ENCODE results near the gene ICAM4.

Gene ICAM4

GRCh38 chr19:10256970-10257615 lies 29.7 kb upstream of the ICAM4 start:
- no peak for TF ChIP-seq CTCF (IDR thresholded peaks at IDR 0.05; ENCODE audit: control extremely low read depth, extremely low read depth, low read depth, missing control alignments)
- POLR2A ChIA-PET = no interaction called here
- CTCF ChIA-PET = interaction anchor here (1.0 to 16.8 kb wide), 5 partner anchors 13 to 167 kb away, joined by 3 to 484 read pairs (median 127); partner anchors contain the start of genes ICAM1 and TYK2
- DNase-seq (ENCODE audit: extremely low spot score) = no peak

GRCh38 chr19:10258080-10258710 lies 28.6 kb upstream of the ICAM4 start:
- ChIA-PET CTCF (interaction anchor here (0.6 to 16.8 kb wide), 43 partner anchors 9 to 326 kb away, joined by 3 to 484 read pairs (median 6); partner anchors contain the start of genes ANGPTL6, CDC37, ICAM1 and ICAM4), POLR2A (interaction anchor here (0.6 to 2.1 kb wide), 8 partner anchors 11 to 148 kb away, joined by 3 to 11 read pairs (median 5); partner anchors contain the start of genes ICAM1 and ICAM5)
- no peak for TF ChIP-seq CTCF (IDR thresholded peaks at IDR 0.05; ENCODE audit: control extremely low read depth, extremely low read depth, low read depth, missing control alignments)
- DNase-seq (ENCODE audit: extremely low spot score) = no peak

- CTCF ChIA-PET = interaction anchor here (0.6 to 16.8 kb wide), 53 partner anchors 8 to 327 kb away, joined by 3 to 484 read pairs (median 5); partner anchors contain the start of genes ANGPTL6, CDC37, ICAM1 and ICAM4
- POLR2A ChIA-PET = interaction anchor here (0.6 to 2.1 kb wide), 10 partner anchors 10 to 146 kb away, joined by 3 to 15 read pairs (median 5); partner anchors contain the start of genes ICAM1 and ICAM5
- DNase-seq (ENCODE audit: extremely low spot score) = peak; percentile 81
- peak; percentile 75 for TF ChIP-seq CTCF (IDR thresholded peaks at IDR 0.05; ENCODE audit: control extremely low read depth, extremely low read depth, low read depth, missing control alignments)
Observed at GRCh38 chr19:10259162-10259905, 27.4 kb upstream of the ICAM4 start.

GRCh38 chr19:10260141-10260584 lies 26.6 kb upstream of the ICAM4 start:
- ChIA-PET CTCF (interaction anchor here (0.9 to 16.8 kb wide), 24 partner anchors 8 to 328 kb away, joined by 3 to 484 read pairs (median 12); partner anchors contain the start of genes ANGPTL6, ICAM1, ICAM4 and ICAM5), POLR2A (interaction anchor here (0.8 to 2.0 kb wide), 4 partner anchors 10 to 152 kb away, joined by 3 to 15 read pairs (median 6); partner anchors contain the start of genes ICAM1 and ICAM5)
- TF ChIP-seq CTCF (IDR thresholded peaks at IDR 0.05; ENCODE audit: control extremely low read depth, extremely low read depth, low read depth, missing control alignments) = no peak
- peak; percentile 22 for DNase-seq (ENCODE audit: extremely low spot score)

- TF ChIP-seq CTCF (IDR thresholded peaks at IDR 0.05; ENCODE audit: control extremely low read depth, extremely low read depth, low read depth, missing control alignments) = no peak
- DNase-seq (ENCODE audit: extremely low spot score) = no peak
- ChIA-PET POLR2A (no interaction called here), CTCF (interaction anchor here (7.7 to 16.8 kb wide), 2 partner anchors 121 to 133 kb away, joined by 158 to 484 read pairs; partner anchors contain the start of gene TYK2)
Observed at GRCh38 chr19:10262771-10263170, 24.0 kb upstream of the ICAM4 start.

GRCh38 chr19:10266706-10267105 lies 20.0 kb upstream of the ICAM4 start:
- POLR2A ChIA-PET = no interaction called here
- no peak for TF ChIP-seq CTCF (IDR thresholded peaks at IDR 0.05; ENCODE audit: control extremely low read depth, extremely low read depth, low read depth, missing control alignments)
- DNase-seq (ENCODE audit: extremely low spot score) = no peak
- CTCF ChIA-PET = interaction anchor here (0.8 to 16.8 kb wide), 5 partner anchors 8 to 124 kb away, joined by 3 to 484 read pairs (median 11); partner anchors contain the start of gene TYK2
